Measurements from ENCODE around the gene IGFBP6.

IGFBP6 gene

GRCh38 chr12:53113136-53113705, 15.8 kb downstream of the IGFBP6 start:
- intact Hi-C loops (cut with DNase I) = no loop called here
- peak in 1 of 10 donors; percentile 67 for DNase-seq

GRCh38 chr12:53113951-53114350, 16.5 kb downstream of the IGFBP6 start:
- no peak for DNase-seq
- intact Hi-C loops (cut with DNase I) = no loop called here

- intact Hi-C loops (cut with DNase I) = no loop called here
- DNase-seq = no peak
Observed at GRCh38 chr12:53115112-53115890, 17.8 kb downstream of the IGFBP6 start.

GRCh38 chr12:53115891-53116648, 18.6 kb downstream of the IGFBP6 start:
- intact Hi-C loops (cut with DNase I) = no loop called here
- no peak for DNase-seq

- no peak for DNase-seq
- intact Hi-C loops (cut with DNase I) = no loop called here
Observed at GRCh38 chr12:53118751-53119300, 21.4 kb downstream of the IGFBP6 start.

GRCh38 chr12:53120685-53121525, 23.4 kb downstream of the IGFBP6 start:
- intact Hi-C loops (cut with DNase I) = no loop called here
- DNase-seq = no peak

- intact Hi-C loops (cut with DNase I) = no loop called here
- no peak for DNase-seq
Observed at GRCh38 chr12:53122961-53123468, 25.5 kb downstream of the IGFBP6 start.

GRCh38 chr12:53123578-53124351, 26.3 kb downstream of the IGFBP6 start:
- DNase-seq = no peak
- intact Hi-C loops (cut with DNase I) = no loop called here

- DNase-seq = no peak
- intact Hi-C loops (cut with DNase I) = no loop called here
Observed at GRCh38 chr12:53124352-53124723, 26.9 kb downstream of the IGFBP6 start.

- intact Hi-C loops (cut with DNase I) = no loop called here
- DNase-seq = no peak
Observed at GRCh38 chr12:53127169-53127568, 29.7 kb downstream of the IGFBP6 start.

GRCh38 chr12:53128780-53129569, 31.5 kb downstream of the IGFBP6 start:
- DNase-seq = no peak
- intact Hi-C loops (cut with DNase I) = no loop called here

GRCh38 chr12:53131844-53132243, 34.4 kb downstream of the IGFBP6 start:
- DNase-seq = no peak
- intact Hi-C loops (cut with DNase I) = no loop called here

GRCh38 chr12:53133722-53134121, 36.3 kb downstream of the IGFBP6 start:
- DNase-seq = no peak
- intact Hi-C loops (cut with DNase I) = no loop called here

GRCh38 chr12:53143355-53143754, 45.9 kb downstream of the IGFBP6 start:
- intact Hi-C loops (cut with DNase I) = no loop called here
- DNase-seq = no peak

GRCh38 chr12:53145383-53146260, 48.2 kb downstream of the IGFBP6 start:
- intact Hi-C loops (cut with DNase I) = no loop called here
- no peak for DNase-seq

GRCh38 chr12:53147181-53147580, 49.7 kb downstream of the IGFBP6 start:
- intact Hi-C loops (cut with DNase I) = no loop called here

GRCh38 chr12:53147653-53148052, 50.2 kb downstream of the IGFBP6 start:
- DNase-seq = no peak
- intact Hi-C loops (cut with DNase I) = no loop called here

More at GRCh38 chr12:53147181-53147580, 49.7 kb downstream of the IGFBP6 start:
- DNase-seq = no peak

- intact Hi-C loops (cut with DNase I) = no loop called here
- DNase-seq = no peak
Observed at GRCh38 chr12:53151039-53151438, 53.6 kb downstream of the IGFBP6 start.
